Skeletal muscle tissue (tissue), 4 donors: ENCODE data around the gene ALG14. TPM values are rescaled to one million over a fixed set of nuclear protein-coding genes. Genes with fewer than 3 reads are reported as not detected.
"Not testable (repeated sequence)": the region's sequence is repeated elsewhere in the genome, so short reads cannot be mapped to it uniquely, and the experiment has no call there.

Experiments used
- H3K27ac ChIP-seq: one replicate; pipeline ENCODE4 v1.7.0; 2013; ENCODE audit warnings: mild to moderate bottlenecking, low read depth, low read length, inconsistent platforms
- H3K27me3 ChIP-seq, 3 donors: one replicate each; pipeline ENCODE4 v1.7.0; 2013; ENCODE audit warnings: low read length in 3 of 3; ENCODE audit not compliant: control insufficient read depth in 3 of 3, insufficient read depth in 3 of 3
- H3K36me3 ChIP-seq, 3 donors: one replicate each; pipeline ENCODE4 v1.7.0; 2013; ENCODE audit warnings: low read length in 3 of 3; ENCODE audit not compliant: control insufficient read depth in 3 of 3, insufficient read depth in 3 of 3
- H3K4me1 ChIP-seq, 3 donors: one replicate each; pipeline ENCODE4 v1.7.0; 2013; ENCODE audit warnings: low read length in 3 of 3, mild to moderate bottlenecking in 3 of 3; ENCODE audit not compliant: control insufficient read depth in 3 of 3, insufficient read depth in 3 of 3
- H3K4me3 ChIP-seq, 3 donors: one replicate each; pipeline ENCODE4 v1.7.0; 2013; ENCODE audit warnings: low read length in 3 of 3
- H3K9ac ChIP-seq, 3 donors: one replicate each; pipeline ENCODE4 v1.7.0; 2013; ENCODE audit warnings: low read length in 3 of 3, mild to moderate bottlenecking in 3 of 3, moderate library complexity in 2 of 3, low read depth in 1 of 3
- H3K9me3 ChIP-seq, 3 donors: one replicate each; pipeline ENCODE4 v1.7.0; 2013; ENCODE audit warnings: low read length in 3 of 3; ENCODE audit not compliant: control insufficient read depth in 3 of 3
- total RNA-seq: library from RNA; depleted of rRNA; stranded (reverse); fragments of >200 nt; gene quantifications from one replicate; pipeline ENCODE4 v1.2.3, GENCODE V29; 2014
- donor health status: Osteomylitis.

Gene ALG14
- total RNA-seq, 1 donor from 2014 or later: 1.0 TPM

DNA sequence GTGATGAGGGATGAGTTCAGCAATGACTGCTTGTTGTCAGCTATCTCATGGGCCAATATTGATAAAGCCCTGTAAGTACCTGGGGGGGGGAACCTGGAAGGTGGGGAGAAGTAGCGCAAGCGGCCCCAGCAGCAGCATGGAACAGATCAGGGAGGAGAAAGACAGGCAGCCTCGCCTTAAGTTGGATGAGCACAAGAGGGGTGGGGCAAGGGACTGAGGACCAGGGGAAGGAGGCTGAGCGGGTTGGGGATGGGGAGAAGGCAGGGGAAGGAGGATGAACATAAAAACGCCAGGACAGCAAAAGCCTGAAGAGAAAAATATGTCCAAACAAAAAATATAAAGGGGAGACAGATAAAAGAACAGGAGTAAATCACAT is 70.6 kb downstream of the ALG14 start:
- no peaks in the 10 kb centered on the region for H3K36me3 ChIP-seq
- H3K9me3 ChIP-seq: no peaks in the 10 kb centered on the region
- H3K4me3 ChIP-seq: no peak overlapping the region
- no peaks in the 10 kb centered on the region for H3K27me3 ChIP-seq
- H3K9ac ChIP-seq: no peak overlapping the region
- peaks cover 0 to 10% (median 0%) of the 10 kb centered on the region in 3 donors for H3K4me1 ChIP-seq
- peak overlapping the region; percentile 11 for H3K27ac ChIP-seq

DNA sequence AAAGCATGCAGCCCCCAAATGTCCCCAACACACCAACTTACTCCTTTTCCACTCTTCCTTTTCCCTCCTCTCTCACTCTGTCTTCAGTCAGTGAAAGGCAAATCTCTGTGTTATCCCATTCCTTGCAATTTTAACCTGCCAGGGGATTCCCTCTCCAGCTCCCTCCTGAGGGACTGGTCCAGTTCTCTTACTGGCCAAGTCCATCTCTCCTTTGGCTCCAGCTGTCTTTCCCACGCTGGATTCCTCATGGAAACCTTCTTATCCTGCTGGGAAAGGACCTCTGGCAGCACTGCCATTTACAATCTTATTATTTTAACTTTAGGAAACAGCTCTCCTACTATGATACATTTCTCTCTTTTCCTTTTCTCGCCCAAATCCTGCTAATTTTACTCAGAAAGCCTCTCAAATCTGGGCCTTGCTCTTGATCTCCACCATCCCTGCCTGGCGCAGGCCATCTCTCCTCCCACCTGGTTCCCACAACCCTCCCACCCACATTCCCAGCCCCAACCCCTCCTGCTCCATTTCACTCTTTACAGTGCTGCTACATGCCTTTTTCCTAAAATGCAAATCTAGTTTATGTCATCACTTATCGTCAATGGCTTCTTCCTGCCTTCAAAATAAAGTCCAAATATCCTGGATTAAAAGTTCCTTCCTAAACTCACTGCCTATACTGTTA is 73.2 kb downstream of the ALG14 start:
- Histone ChIP-seq H3K9ac (no peak overlapping the region), H3K27ac (no peak overlapping the region), H3K4me1 (peaks cover 0 to 12% (median 0%) of the 10 kb centered on the region in 3 donors), H3K27me3 (no peaks in the 10 kb centered on the region), H3K36me3 (no peaks in the 10 kb centered on the region), H3K9me3 (no peaks in the 10 kb centered on the region), H3K4me3 (no peak overlapping the region)

DNA sequence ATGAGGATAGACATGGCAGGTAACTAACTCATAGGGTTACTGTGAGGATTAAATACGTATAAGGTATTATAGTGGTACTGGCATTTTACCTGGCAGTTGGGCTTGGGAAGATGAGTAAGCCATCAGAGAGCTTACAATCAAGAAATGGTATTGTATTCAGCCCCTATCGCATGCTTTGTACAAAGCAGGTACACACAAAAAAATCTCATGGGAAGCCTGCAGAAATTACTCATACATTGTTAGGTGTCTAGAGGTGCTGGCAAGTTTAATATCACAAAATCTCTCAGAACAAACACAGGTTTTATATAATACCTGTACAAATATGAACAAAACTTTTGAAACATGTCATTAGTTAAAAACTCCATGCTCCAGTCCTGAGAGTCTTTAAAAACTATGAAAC is 74.0 kb downstream of the ALG14 start:
- Histone ChIP-seq H3K9ac (no peak overlapping the region), H3K27me3 (no peaks in the 10 kb centered on the region), H3K4me1 (peaks cover 0 to 14% (median 2%) of the 10 kb centered on the region in 3 donors), H3K36me3 (no peaks in the 10 kb centered on the region), H3K27ac (no peak overlapping the region), H3K4me3 (no peak overlapping the region), H3K9me3 (no peaks in the 10 kb centered on the region)

DNA sequence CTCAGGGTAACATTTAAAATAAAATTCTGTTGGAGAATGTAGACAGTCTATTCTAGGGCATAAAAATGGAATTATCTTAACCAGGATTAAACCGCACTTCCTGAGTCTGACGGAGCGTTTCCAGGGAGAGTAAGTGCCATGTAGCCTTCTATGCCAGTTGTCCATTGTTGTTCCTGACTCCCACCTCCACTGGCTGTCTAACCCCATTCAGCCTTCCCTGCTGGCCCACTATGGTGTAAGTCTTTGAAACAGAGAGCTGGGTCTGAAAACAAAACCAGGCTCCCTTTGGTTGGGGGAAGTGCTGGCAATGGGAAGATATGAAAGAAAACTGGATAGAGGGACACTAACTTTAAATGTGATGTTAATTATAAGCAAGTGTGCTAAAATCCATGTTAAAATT is 74.6 kb downstream of the ALG14 start:
- Histone ChIP-seq H3K27me3 (no peaks in the 10 kb centered on the region), H3K27ac (no peak overlapping the region), H3K9me3 (no peaks in the 10 kb centered on the region), H3K36me3 (no peaks in the 10 kb centered on the region), H3K4me1 (peaks cover 0 to 13% (median 2%) of the 10 kb centered on the region in 3 donors), H3K4me3 (no peak overlapping the region), H3K9ac (no peak overlapping the region)

DNA sequence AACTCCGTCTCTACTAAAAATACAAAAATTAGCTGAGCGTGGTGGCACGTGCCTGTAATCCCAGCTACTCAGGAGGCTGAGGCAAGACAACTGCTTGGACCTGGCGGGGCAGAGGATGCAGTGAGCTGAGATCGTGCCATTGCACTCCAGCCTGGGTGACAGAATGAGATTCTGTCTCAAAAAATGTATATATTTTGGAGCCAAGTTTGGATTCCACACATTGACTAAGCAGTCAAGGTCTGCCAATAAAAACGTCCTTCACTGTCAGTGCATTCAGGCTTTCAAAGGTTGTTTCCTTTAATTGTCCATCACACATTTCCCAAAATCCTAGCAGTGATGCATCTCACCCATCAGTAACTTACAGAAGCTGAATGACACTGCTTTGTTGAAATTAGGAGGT is 77.2 kb downstream of the ALG14 start:
- not testable (repeated sequence) for H3K27me3 ChIP-seq, H3K4me1 ChIP-seq, H3K9ac ChIP-seq, H3K36me3 ChIP-seq, H3K9me3 ChIP-seq, H3K4me3 ChIP-seq, H3K27ac ChIP-seq

DNA sequence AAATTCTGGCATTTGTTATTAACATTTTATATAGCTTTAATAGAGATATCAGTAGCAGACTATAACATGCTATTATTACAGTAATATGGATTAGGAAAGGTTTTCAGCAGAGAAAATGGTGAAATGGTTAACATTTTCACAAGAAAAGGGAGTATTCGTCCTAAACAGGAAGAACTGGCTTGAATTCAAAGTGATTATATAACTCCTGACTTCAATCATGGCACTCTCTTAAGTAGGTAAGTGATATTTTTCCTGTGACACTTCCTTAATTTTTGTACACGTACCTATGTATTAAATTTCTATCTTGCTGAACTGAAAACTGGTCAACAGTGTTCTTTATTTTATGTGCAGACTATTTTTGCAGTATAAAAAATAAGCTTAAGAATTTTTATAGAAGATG is 77.9 kb downstream of the ALG14 start:
- no peaks in the 10 kb centered on the region for H3K9me3 ChIP-seq
- H3K27ac ChIP-seq: peak overlapping the region; percentile 49
- no peak overlapping the region for H3K4me3 ChIP-seq
- H3K36me3 ChIP-seq: no peaks in the 10 kb centered on the region
- H3K9ac ChIP-seq: no peak overlapping the region
- H3K4me1 ChIP-seq: peaks cover 0 to 6% (median 2%) of the 10 kb centered on the region in 3 donors
- no peaks in the 10 kb centered on the region for H3K27me3 ChIP-seq

DNA sequence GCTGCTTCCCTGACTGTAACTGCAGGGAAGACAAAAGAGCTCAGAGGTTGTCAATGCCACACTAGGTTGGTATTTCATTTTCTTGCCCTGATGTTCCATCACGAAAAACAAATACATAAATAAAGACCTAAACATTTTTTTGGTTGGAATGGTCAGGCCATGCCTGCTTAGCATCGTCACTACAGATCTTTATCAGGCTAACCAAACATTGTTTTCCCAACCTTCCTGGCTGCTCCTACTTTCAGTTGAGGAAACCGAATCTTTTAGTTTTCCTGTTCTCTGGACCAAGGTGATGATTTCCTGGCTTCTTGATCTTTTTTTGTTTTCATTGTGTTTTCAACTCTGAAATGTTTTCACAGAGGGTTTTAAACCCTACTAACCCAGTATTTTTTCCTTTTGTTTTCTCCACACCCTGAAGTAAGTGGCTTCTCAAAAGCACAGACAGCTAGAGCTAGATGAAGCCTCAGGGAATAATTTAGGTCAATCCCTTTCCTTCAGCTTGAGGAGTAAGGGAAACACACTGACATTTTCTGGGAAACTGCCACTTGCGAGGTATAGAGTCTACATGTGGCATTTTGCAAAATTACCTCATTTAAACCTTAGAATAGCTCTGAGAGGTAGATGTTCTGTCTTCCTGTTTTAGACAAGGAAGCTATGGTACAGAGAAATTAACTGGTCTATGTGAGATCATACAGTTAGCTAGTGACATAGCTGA is 78.7 kb downstream of the ALG14 start:
- H3K4me3 ChIP-seq: no peak overlapping the region
- H3K36me3 ChIP-seq: no peaks in the 10 kb centered on the region
- H3K9ac ChIP-seq: no peak overlapping the region
- peaks cover 0 to 3% (median 2%) of the 10 kb centered on the region in 3 donors for H3K4me1 ChIP-seq
- no peaks in the 10 kb centered on the region for H3K9me3 ChIP-seq
- no peaks in the 10 kb centered on the region for H3K27me3 ChIP-seq
- peak overlapping the region; percentile 49 for H3K27ac ChIP-seq

DNA sequence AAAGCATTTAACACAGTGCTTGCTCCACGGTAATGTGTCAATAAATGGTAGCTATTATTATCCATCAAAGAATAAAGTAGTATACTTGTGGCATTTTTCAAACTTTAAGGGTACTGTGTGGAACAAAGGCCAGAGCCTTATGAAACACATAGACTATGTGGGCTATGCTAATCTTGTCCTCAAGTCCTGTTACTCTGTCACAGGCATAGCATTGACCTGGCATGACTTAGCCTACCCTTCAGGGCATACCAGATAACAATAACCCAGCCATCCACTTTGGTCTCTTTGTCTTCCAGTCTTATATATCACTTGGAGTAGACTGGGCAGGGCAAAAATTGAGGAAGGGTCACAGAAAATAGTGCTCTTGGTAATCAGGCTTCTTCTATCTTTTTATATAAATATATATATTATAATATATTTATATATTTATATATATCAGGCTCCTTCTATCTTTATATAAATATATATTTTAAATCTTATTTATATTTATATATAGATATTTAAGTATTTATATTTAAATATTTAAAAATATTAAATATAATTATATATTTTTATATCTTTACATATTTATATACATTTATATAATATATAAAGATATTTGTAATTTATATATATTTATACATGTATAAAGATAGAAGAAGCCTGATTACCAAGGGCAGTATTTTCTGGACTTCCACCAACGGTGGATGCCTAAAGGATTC is 79.7 kb downstream of the ALG14 start:
- Histone ChIP-seq H3K27ac (no peak overlapping the region), H3K4me1 (peaks cover 0 to 7% (median 3%) of the 10 kb centered on the region in 3 donors)

DNA sequence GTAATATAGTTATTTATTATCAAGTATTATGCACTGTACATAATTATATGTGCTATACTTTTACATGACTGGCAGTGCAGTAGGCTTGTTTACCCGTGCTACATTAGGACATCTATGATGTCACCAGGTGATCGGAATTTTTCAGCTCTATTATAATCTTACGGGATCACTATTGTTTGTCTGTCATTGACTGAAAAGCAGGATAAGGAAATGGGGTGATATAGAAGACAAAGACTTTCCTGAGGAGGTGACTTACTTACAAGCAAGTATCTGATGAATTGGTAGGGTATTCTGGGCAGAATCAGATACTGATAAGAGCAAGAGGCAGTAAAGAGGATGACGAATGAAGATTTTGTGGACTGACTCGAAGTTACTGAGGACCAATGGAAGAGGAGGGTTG is 80.6 kb downstream of the ALG14 start:
- Histone ChIP-seq H3K9me3 (no peaks in the 10 kb centered on the region), H3K4me3 (no peak overlapping the region), H3K27ac (no peak overlapping the region), H3K27me3 (no peaks in the 10 kb centered on the region), H3K9ac (no peak overlapping the region), H3K36me3 (no peaks in the 10 kb centered on the region), H3K4me1 (peaks cover 0 to 7% (median 3%) of the 10 kb centered on the region in 3 donors)

More for the DNA sequence above, 79.7 kb downstream of the ALG14 start:
- H3K9ac ChIP-seq: no peak overlapping the region
- H3K36me3 ChIP-seq: no peaks in the 10 kb centered on the region
- H3K9me3 ChIP-seq: no peaks in the 10 kb centered on the region
- no peaks in the 10 kb centered on the region for H3K27me3 ChIP-seq
- H3K4me3 ChIP-seq: no peak overlapping the region

DNA sequence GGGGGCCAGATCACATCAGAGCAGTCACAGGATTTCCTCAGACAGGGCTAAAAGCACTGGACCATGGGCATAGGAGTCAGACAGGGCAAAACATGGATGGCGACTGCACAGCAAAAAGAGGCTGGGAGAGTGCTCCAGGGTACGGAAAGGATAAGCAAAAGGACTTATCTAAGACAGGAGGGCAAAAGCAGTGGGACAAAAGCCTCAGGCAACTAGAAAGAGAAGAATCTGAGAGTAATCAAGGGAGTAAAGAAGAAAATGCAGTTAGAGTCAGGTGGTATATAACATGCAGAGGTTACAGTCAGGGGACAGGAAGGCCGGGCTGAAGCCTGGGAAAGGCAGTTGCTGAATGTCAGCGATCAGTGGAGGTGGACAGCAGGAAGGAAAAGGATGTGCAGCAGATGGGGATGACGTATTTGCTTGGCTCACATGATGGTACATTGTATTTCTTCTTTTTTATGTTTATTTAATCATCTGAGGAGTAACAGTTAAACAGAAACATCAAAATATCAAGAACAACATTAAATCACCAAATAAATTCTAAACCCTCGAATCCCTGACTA is 82.8 kb downstream of the ALG14 start:
- no peak overlapping the region for H3K27ac ChIP-seq
- H3K4me1 ChIP-seq: peaks cover 0 to 7% (median 3%) of the 10 kb centered on the region in 3 donors
- H3K27me3 ChIP-seq: no peaks in the 10 kb centered on the region
- no peak overlapping the region for H3K9ac ChIP-seq
- H3K4me3 ChIP-seq: no peak overlapping the region
- no peaks in the 10 kb centered on the region for H3K9me3 ChIP-seq
- no peaks in the 10 kb centered on the region for H3K36me3 ChIP-seq
